Measurements from ENCODE around the gene ANO6.

The ANO6 gene

DNA sequence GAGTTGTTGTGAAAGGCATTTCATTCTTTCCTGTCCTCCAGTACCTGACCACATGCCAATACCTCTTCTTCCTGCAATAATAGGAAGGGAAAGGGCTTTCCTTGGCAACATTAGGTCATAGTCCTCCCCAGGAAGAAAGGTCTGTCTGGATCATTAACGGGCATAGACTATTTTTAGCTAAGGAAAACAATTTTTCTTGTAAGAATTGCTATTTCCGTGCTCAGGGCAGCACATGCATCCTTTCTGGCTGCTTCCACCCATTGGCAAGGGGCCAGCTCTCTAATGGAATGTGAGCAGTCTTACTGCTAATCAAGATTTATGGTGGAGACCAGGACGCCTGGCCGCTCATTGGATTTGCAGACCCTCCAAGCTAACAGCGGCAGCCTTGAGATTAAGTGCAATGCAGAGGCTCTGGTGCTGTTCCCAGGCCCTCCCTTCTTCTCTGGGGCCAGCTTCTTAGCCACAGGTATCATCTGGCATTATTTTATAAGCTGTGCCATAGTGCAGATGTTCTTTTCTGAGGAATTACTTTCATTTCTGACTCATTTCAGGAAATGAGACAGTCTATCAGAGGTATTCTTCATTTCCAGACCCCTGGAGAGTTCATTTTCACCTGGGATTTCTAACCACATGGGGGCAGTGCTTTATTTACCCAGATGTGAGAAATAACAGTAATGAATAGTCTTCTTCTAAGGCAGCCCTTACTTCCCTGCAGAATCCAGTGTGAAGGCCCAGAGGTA, 52.9 kb downstream of the ANO6 start:
- TF ChIP-seq, protein P1, sequence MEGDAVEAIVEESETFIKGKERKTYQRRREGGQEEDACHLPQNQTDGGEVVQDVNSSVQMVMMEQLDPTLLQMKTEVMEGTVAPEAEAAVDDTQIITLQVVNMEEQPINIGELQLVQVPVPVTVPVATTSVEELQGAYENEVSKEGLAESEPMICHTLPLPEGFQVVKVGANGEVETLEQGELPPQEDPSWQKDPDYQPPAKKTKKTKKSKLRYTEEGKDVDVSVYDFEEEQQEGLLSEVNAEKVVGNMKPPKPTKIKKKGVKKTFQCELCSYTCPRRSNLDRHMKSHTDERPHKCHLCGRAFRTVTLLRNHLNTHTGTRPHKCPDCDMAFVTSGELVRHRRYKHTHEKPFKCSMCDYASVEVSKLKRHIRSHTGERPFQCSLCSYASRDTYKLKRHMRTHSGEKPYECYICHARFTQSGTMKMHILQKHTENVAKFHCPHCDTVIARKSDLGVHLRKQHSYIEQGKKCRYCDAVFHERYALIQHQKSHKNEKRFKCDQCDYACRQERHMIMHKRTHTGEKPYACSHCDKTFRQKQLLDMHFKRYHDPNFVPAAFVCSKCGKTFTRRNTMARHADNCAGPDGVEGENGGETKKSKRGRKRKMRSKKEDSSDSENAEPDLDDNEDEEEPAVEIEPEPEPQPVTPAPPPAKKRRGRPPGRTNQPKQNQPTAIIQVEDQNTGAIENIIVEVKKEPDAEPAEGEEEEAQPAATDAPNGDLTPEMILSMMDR (conservative IDR thresholded peaks at IDR 0.05; ENCODE audit: low read depth, low read length) = peak; percentile 55
- DNase-seq (ENCODE audit: low read depth) = peak; percentile 98
- H3K4me3 ChIP-seq (ENCODE audit: low read length) = peak overlapping the region; percentile 21

DNA sequence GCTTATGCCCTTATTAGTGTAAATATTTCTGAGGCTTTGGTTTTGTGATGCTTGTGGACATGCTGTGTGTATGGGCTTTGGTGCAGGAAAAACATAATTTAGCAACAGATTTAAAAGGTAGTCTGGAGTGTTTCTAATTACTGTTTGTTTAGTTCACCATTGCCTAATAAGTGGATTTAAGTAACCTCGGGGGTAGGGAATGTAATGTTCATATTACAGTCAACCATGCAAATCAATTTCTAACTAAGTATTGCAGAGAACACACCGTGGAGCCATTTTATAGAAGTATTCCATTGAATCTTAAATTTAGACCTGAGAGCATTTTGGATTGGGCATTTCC, 53.5 kb downstream of the ANO6 start:
- no peak overlapping the region for H3K4me3 ChIP-seq (ENCODE audit: low read length)
- no peak for DNase-seq (ENCODE audit: low read depth)
- TF ChIP-seq, protein P1 (conservative IDR thresholded peaks at IDR 0.05; ENCODE audit: low read depth, low read length) = no peak

DNA sequence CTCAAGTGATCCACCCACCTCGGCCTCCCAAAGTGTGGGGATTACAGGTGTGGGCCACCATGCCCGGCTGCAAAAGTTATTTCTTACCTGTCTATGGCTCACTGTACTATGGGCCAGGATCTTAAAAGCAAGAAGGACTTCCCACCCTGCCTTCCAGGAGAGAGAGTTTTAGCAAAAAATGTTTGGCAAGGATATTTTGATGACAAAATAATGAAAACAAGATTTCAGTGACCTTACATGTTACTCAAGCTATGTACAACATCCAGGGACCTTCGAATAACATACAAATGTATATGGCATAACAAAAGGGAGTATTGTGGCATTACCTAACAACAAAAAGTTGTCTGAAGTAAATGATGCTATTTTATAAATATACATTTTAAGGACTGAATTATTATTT, 55.1 kb downstream of the ANO6 start:
- no peak for DNase-seq (ENCODE audit: low read depth)
- no peak overlapping the region for H3K4me3 ChIP-seq (ENCODE audit: low read length)
- TF ChIP-seq, protein P1 (conservative IDR thresholded peaks at IDR 0.05; ENCODE audit: low read depth, low read length) = no peak

DNA sequence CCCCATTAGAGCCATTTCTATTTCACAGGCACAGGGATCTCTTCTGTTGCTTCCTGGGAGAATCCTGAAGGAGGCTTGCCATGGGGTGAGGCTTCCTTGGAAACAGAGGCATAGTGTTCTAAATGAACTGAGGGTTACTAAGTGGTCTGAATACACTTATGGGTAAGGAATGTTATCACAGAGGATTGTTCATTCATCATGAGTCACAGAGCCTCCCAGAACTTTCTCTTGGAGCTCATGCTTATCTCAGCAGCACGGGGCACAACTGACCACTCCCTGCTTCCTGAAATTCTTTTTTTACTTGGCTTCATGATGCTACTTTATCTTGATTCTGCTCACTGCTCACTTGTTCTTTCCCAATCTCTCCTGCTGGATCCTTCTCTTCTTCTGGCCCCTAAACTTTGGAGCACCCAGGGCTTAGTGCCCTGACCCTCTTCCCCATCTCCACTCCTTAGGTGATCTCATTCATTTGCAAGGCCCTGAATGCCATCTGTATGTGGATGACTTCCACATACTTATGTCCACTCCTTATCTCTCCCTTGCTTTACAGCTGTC, 57.9 kb downstream of the ANO6 start:
- TF ChIP-seq, protein P1 (conservative IDR thresholded peaks at IDR 0.05; ENCODE audit: low read depth, low read length) = no peak
- no peak overlapping the region for H3K4me3 ChIP-seq (ENCODE audit: low read length)
- DNase-seq (ENCODE audit: low read depth) = peak; percentile 96

DNA sequence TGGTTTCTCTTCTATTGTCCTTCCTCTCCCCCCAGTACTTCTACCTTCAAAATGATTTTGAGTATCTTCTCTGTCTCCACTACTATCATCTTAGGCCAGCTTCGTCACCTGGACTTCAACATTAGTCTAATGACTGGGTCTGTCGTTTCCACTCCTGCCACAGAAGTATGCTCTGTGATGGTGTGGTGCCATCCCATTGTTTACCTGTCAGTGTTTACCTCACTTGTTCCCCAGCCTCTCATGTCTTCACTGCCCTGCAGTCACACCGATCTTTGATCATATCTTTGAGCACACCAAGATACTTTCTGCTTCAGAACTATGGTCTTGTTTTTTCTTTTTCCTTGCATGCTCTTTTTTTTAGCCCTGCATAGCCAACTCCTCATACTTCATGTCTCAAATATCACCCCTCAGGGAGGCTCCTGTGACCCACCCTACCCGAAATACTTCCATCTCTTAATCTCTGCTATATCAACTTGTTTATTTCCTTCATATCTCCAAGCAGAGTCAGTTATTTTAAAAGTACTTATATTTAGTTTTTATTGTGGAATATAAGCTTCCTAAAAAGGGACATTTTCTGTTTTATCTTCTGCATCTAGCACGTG, 60.4 kb downstream of the ANO6 start:
- no peak for DNase-seq (ENCODE audit: low read depth)
- TF ChIP-seq, protein P1 (conservative IDR thresholded peaks at IDR 0.05; ENCODE audit: low read depth, low read length) = no peak
- H3K4me3 ChIP-seq (ENCODE audit: low read length) = no peak overlapping the region

DNA sequence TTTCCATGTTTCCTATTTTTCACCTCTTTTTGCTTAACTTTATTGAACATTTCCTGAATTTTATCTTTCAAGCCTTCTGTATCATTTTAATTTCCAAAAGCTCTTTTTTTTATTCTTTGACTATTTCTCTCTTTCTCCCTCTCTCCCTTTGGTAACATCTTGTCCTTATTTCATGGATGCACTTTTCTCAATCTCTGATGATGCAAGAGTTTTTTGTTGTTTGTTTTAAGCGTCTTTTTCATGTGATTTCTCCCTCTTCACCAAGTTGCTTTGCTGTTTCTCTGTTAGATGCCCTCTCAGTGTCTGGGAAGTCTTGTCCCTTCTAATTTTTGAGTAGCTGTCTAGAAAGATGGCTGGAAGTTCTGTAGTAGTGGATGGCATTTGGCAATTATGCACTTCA, 62.6 kb downstream of the ANO6 start:
- TF ChIP-seq, protein P1 (conservative IDR thresholded peaks at IDR 0.05; ENCODE audit: low read depth, low read length) = no peak
- H3K4me3 ChIP-seq (ENCODE audit: low read length) = no peak overlapping the region
- DNase-seq (ENCODE audit: low read depth) = no peak
